Measurements from ENCODE around the gene XYLT1. TPM values are rescaled to one million over a fixed set of nuclear protein-coding genes. Genes with fewer than 3 reads are reported as not detected.
A peak's percentile ranks its signal among the peaks of the same experiment; 100 is the strongest.

Gene XYLT1
- total RNA-seq, 1 experiment from 2014 or later = 14.5 TPM

DNA sequence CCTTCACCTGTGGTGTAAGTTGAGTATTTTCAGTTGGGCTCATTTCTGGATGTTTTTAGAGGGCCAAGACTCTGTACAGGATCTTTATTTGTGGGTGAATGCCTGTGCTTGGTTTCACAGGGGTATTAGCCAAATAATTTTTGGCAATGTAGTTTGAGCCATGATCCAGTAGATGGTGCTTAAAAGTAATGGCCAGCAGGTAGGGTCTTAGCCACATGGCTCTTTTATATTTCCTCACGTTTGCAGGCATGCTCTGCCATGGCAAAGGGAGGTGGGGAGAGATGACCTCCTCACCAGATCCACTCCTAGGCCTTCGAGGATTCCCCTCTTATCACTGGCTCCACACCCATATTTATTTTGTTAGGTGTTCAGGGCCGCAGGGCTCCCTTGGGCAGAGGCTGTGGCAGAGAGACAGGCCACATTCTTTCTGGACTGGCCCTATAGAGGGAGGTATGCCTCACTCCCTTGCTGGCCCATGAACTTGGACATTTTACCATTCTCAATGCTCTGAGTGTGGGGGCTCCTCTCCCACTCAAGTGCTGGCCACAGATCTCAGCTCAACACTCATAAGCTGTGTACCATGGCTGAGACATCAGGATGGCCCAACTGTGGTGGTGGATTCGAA is 417.1 kb downstream of the XYLT1 start:
- Mint-ChIP-seq H3K4me1 (peaks cover 8% of the 10 kb centered on the region in 2 experiments), H3K4me3 (no peak overlapping the region), H3K9me3 (peaks cover 4 to 8% of the 10 kb centered on the region in 2 experiments; a peak in 3 of 5 replicates), H3K27me3 (ENCODE audit: low read depth) (no peaks in the 10 kb centered on the region), H3K27ac (no peak overlapping the region), H3K36me3 (ENCODE audit: insufficient read depth in 1 of 3, low read depth in 3 of 3) (peaks cover 0 to 4% (median 0%) of the 10 kb centered on the region in 3 experiments; a peak in 2 of 7 replicates)
- Histone ChIP-seq H2BK15ac (ENCODE audit: low read depth, low read length) (no peak overlapping the region), H3K9ac (ENCODE audit: extremely low read depth, insufficient read length, low read length) (no peak overlapping the region), H4K8ac (replicated peaks; ENCODE audit: insufficient read length, low read depth, low read length) (no peak overlapping the region), H2BK5ac (ENCODE audit: insufficient read length, low read length) (no peak overlapping the region), H3K4me1 (ENCODE audit: insufficient read depth, low read length) (no peaks in the 10 kb centered on the region), H3K9me3 (ENCODE audit: control insufficient read depth, low read depth, low read length) (no peaks in the 10 kb centered on the region), H4K5ac (ENCODE audit: insufficient read length, low read depth, low read length) (no peak overlapping the region), H3K23ac (ENCODE audit: insufficient read length, low read depth, low read length) (no peak overlapping the region), H2AFZ (ENCODE audit: low read length) (no peak overlapping the region), H3K14ac (ENCODE audit: insufficient read depth, low read length) (no peak overlapping the region), H3T11ph (ENCODE audit: low read length) (no peak overlapping the region), H2AK5ac (ENCODE audit: insufficient read length, low read length) (no peak overlapping the region), H2BK20ac (ENCODE audit: low read depth, low read length, poor library complexity, severe bottlenecking) (no peak overlapping the region), H3K79me2 (ENCODE audit: insufficient read depth, low read length) (no peaks in the 10 kb centered on the region), H2BK12ac (ENCODE audit: insufficient read length, low read depth, low read length) (no peak overlapping the region), H3K23me2 (ENCODE audit: insufficient read length, low read depth, low read length, poor library complexity, severe bottlenecking) (no peaks in the 10 kb centered on the region), H3K4me2 (ENCODE audit: insufficient read depth, insufficient read length, low read length) (no peak overlapping the region), H3K4ac (ENCODE audit: low read depth, low read length) (no peak overlapping the region), H4K20me1 (ENCODE audit: control insufficient read depth, insufficient read depth, insufficient read length) (no peaks in the 10 kb centered on the region), H3K56ac (ENCODE audit: insufficient read length, low read depth, low read length) (no peak overlapping the region), H4K91ac (ENCODE audit: insufficient read length, low read depth, low read length) (no peak overlapping the region), H2BK120ac (ENCODE audit: low read depth, low read length, poor library complexity, severe bottlenecking) (no peak overlapping the region), H3K18ac (ENCODE audit: insufficient read length, low read depth, low read length) (no peak overlapping the region), H3K27ac (ENCODE audit: insufficient read length, low read depth, low read length) (no peak overlapping the region), H3K27me3 (ENCODE audit: insufficient read depth, low read length) (no peaks in the 10 kb centered on the region), H3K79me1 (ENCODE audit: insufficient read depth, low read depth, low read length, poor library complexity, severe bottlenecking) (no peaks in the 10 kb centered on the region)
- DNase-seq = no peak
- TF ChIP-seq, protein P1, sequence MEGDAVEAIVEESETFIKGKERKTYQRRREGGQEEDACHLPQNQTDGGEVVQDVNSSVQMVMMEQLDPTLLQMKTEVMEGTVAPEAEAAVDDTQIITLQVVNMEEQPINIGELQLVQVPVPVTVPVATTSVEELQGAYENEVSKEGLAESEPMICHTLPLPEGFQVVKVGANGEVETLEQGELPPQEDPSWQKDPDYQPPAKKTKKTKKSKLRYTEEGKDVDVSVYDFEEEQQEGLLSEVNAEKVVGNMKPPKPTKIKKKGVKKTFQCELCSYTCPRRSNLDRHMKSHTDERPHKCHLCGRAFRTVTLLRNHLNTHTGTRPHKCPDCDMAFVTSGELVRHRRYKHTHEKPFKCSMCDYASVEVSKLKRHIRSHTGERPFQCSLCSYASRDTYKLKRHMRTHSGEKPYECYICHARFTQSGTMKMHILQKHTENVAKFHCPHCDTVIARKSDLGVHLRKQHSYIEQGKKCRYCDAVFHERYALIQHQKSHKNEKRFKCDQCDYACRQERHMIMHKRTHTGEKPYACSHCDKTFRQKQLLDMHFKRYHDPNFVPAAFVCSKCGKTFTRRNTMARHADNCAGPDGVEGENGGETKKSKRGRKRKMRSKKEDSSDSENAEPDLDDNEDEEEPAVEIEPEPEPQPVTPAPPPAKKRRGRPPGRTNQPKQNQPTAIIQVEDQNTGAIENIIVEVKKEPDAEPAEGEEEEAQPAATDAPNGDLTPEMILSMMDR (conservative IDR thresholded peaks at IDR 0.05) = peak; percentile 59
- WGBS (ENCODE audit: extremely low coverage, insufficient read length, low lambda C conversion rate) = no CpG with 5 or more reads among the region's 4 CpGs

All from H9 (cell line).